Ovary (tissue), 9 donors: ENCODE data around the gene PRDM10. TPM values are rescaled to one million over a fixed set of nuclear protein-coding genes. Genes with fewer than 3 reads are reported as not detected.

Source experiments
- DNase-seq, 5 donors: peaks; one replicate each; pipeline ENCODE4 v3.0.0-alpha.2; 2019 to 2020
- H3K27ac ChIP-seq, 2 donors: fragments of 200-600 bp; one replicate each; pipeline versions ENCODE4 v1.5.1 to v1.8.0; 2019 to 2022
- H3K27me3 ChIP-seq: fragments of 200-600 bp; one replicate; pipeline ENCODE4 v1.8.0; 2022
- H3K36me3 ChIP-seq: fragments of 200-600 bp; sonication (generic); one replicate; pipeline ENCODE4 v1.5.1; 2019
- H3K4me1 ChIP-seq: one replicate; pipeline ENCODE4 v1.8.1; 2013; ENCODE audit warnings: mild to moderate bottlenecking, moderate library complexity; ENCODE audit not compliant: insufficient read depth
- H3K4me3 ChIP-seq: fragments of 200-600 bp; sonication (generic); one replicate; pipeline ENCODE4 v1.5.1; 2017
- H3K9me3 ChIP-seq, 2 donors: fragments of 200-600 bp in 1 of 2; sonication (generic) in 1 of 2; one replicate each; pipeline versions ENCODE4 v1.5.1 to v1.8.1; 2013 to 2019; ENCODE audit warnings: mild to moderate bottlenecking in 1 of 2, moderate library complexity in 1 of 2
- EP300 ChIP-seq: sonication (generic); formaldehyde crosslinking; IDR thresholded peaks from one replicate; pipeline ENCODE4 v1.6.1; 2017; ENCODE audit warnings: antibody characterized with exemption
- POLR2A ChIP-seq: fragments of 450-650 bp; IDR thresholded peaks from one replicate; pipeline ENCODE4 v1.6.1; 2017; ENCODE audit warnings: antibody characterized with exemption, mild to moderate bottlenecking, moderate library complexity
- WGBS, 3 donors: extraction: QIAGEN DNeasy Blood & Tissue Kit in 1 of 3; methylation state at CpG; one replicate each; pipeline versions ENCODE4 v1.1.5 to v1.1.7; 2013 to 2017; 5-methylcytosine and 5-hydroxymethylcytosine counted together
- intact Hi-C, 4 donors: fragments of 100-400 bp; cut with DNase I; formaldehyde crosslinking; loops; one replicate each; pipeline versions ENCODE4 v1.11.0 to v1.15.1; 2022 to 2023
- polyA plus RNA-seq, 2 donors: library from polyadenylated mRNA; stranded (reverse); fragments of 200-250 nt in 1 of 2; fragments of 350-450 nt in 1 of 2; fragmentation: Illumina TruSeq in 1 of 2; extraction: RNeasy Lipid Tissue Mini Kit (QIAGEN cat#74804) in 1 of 2; gene quantifications; one replicate each; pipeline ENCODE4 v1.2.3, GENCODE V29; 2013 to 2014
- total RNA-seq, 7 donors: library from RNA; depleted of rRNA in 2 of 7; stranded (reverse); fragments of >200 nt in 2 of 7; fragmentation: NEBNext Ultra II Directional in 3 of 7; extraction: Animal tissue kit (Norgen Biotek cat#: 25700) in 3 of 7; gene quantifications; one replicate each; pipeline versions ENCODE4 v1.1.0 to v1.2.4, GENCODE V29; 2016 to 2023
- TF ChIP-seq, protein P1 (sequence below), 3 donors: fragments of 450-650 bp in 2 of 3; fragments of 200-600 bp in 1 of 3; IDR thresholded peaks; one replicate each; pipeline versions ENCODE4 v1.5.1 to v1.8.0; 2016 to 2022; ENCODE audit warnings: antibody characterized with exemption in 3 of 3, mild to moderate bottlenecking in 1 of 3
- donor health status: DM: no; HTN: no; CAD: no; lungs with moderate emphysema.
- donor health status: DM: no; HTN: no; CAD: no.
- donor health status: Bipolar disorder and iron deficiency.
- donor health status: DM: yes; HTN: yes; CAD: no.
- donor health status: DM: no; HTN: no; CAD: no.
- donor health status: DM: yes; HTN: yes; CAD: no.

PRDM10 gene
- total and polyA plus RNA-seq, 9 donors, result 2.5 to 9.4 (median 7.2) TPM

DNA sequence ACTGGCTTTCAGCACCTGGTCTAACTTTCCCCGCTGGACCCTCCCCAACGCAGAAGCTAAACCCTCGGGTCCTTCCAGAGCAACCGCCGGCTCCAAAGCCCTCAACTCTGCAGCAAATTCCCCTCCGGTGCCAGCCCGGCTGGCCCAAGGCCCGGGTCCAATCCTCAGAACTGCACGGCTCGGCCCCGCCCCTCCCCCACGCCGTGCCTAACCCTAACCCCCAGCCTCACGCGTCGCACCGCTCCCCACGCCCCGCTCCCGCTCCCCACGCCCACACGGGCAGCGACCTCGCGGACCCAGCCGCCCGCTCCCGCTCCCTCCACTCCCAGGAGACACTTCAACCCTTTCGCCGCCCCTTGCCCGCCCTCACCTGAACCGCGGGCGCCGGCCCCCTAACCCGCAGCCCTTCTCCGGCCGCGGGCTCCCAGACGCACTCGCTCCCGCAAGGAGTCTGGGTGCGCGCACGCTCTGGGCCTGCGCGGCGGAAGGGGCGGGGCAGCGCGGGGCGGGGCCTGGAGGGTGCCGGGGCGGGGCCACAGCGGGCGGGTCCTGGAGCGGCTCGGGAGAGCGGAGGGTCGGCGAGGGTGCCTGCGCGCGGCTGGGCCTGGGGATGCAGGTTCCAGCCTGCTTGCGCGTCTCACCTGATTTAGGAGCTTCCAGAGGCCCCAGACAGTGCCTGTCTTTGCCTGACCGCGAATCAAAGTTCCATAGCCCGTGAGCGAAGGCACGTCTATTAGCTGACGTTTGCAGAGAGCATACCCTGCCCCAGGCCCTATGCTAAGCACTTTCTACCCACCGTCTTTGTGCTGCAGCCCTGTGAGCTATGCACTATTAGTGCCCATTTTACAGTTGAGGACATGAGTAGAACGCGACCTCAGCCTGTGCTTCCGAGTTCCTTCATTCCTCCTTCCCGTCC, 107.3 kb downstream of the PRDM10 start, which contains the start of gene NFRKB:
Gene NFRKB (minus strand): TSS at position 453 of the 916 bp plus-strand sequence. CDS start 2,729 bp downstream, outside the sequence.
- Histone ChIP-seq H3K27me3 (no peaks in the 10 kb centered on the region), H3K4me1 (peaks cover 4% of the 10 kb centered on the region), H3K36me3 (no peaks in the 10 kb centered on the region), H3K4me3 (peak within 1 kb of the TSS; percentile 79), H3K27ac (peak within 1 kb of the TSS; percentile 18 to 28), H3K9me3 (no peaks in the 10 kb centered on the region)
- DNase-seq, result peak; percentile 80 to 94 (median 89)
- intact Hi-C loops, result no loop called here
- TF ChIP-seq, protein P1, sequence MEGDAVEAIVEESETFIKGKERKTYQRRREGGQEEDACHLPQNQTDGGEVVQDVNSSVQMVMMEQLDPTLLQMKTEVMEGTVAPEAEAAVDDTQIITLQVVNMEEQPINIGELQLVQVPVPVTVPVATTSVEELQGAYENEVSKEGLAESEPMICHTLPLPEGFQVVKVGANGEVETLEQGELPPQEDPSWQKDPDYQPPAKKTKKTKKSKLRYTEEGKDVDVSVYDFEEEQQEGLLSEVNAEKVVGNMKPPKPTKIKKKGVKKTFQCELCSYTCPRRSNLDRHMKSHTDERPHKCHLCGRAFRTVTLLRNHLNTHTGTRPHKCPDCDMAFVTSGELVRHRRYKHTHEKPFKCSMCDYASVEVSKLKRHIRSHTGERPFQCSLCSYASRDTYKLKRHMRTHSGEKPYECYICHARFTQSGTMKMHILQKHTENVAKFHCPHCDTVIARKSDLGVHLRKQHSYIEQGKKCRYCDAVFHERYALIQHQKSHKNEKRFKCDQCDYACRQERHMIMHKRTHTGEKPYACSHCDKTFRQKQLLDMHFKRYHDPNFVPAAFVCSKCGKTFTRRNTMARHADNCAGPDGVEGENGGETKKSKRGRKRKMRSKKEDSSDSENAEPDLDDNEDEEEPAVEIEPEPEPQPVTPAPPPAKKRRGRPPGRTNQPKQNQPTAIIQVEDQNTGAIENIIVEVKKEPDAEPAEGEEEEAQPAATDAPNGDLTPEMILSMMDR (IDR thresholded peaks at IDR 0.05), result no peak
- peak; percentile 25 for TF ChIP-seq POLR2A
- 1% methylated on average over 56 to 77 of the region's 77 CpGs for WGBS, 3 donors

DNA sequence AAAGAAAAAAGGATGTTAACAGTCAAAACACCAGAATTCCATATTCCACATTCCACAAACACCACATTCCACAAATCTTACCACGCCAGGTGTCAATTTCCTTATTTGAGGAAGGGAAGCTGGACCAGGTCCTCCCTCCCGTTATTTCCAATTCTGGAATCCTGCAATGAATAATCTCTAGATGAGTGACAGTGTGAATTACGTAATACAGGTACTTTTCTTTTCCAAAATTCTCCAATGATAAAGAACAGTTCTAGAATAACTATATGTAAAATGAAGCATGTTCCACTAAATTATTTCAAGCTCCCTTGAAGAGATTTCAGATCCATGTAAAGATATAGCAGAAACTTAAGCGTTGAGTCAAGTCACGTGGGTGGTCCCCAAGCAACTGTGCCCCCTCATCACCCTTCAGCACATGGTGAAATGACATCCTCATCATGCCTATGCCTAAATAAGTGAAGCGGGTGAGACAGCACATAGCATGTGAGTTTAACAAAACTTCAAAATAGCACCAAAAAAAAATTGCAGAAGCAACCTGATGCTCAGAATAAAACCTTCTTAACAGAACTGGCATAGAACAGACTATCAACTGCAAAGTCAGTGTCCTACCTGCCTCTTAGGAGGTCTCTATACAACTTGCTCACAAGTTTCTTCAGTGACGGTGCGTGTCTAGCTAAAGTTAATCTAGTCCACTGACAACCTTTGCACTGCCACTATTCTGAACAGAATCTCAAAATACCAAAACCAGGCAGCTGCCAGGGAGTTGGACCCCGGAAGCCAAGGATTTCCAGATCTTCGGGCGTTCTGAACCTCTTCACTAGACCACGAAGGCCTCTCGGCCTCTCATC, 108.1 kb downstream of the PRDM10 start:
- intact Hi-C loops, result no loop called here
- H3K9me3 ChIP-seq, result no peaks in the 10 kb centered on the region
- WGBS, 3 donors, result 17 to 23% (median 23%) methylated on average over 13 of the region's 13 CpGs
- TF ChIP-seq, protein P1 (IDR thresholded peaks at IDR 0.05), result no peak
- TF ChIP-seq POLR2A, result no peak
- TF ChIP-seq EP300, result no peak
- H3K27ac ChIP-seq, result peak overlapping the region; percentile 18 to 28
- no peaks in the 10 kb centered on the region for H3K27me3 ChIP-seq
- DNase-seq, result no peak
- peak overlapping the region; percentile 79 for H3K4me3 ChIP-seq
- H3K36me3 ChIP-seq, result no peaks in the 10 kb centered on the region
- H3K4me1 ChIP-seq, result peaks cover 4% of the 10 kb centered on the region

DNA sequence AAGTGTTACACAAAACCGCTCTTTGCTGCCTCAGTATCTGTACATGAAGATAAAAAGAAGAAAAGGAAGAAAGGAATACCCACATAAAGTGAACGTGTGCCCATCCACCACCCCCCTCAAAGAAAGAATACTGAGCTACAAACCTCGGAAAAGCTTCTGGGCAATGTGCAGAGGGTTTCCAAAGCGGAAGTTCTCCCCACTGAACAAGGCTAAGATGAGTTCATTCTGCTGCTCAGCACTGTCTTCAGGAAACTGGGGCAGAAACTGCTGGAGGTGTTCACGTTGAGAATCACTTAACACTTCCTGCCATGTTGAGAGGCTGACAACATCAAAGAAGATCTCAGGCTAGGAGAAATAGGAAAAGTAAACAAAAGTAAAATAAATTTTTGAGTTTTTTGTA, 114.2 kb downstream of the PRDM10 start:
- intact Hi-C loops, result no loop called here
- WGBS, 3 donors, result 87 to 89% (median 88%) methylated on average over 5 of the region's 5 CpGs
- no peaks in the 10 kb centered on the region for H3K27me3 ChIP-seq
- no peak overlapping the region for H3K27ac ChIP-seq
- DNase-seq, result no peak
- no peak overlapping the region for H3K4me3 ChIP-seq
- peaks cover 2% of the 10 kb centered on the region for H3K36me3 ChIP-seq
- H3K9me3 ChIP-seq, result no peaks in the 10 kb centered on the region
- TF ChIP-seq, protein P1 (IDR thresholded peaks at IDR 0.05), result no peak
- TF ChIP-seq POLR2A, result no peak
- TF ChIP-seq EP300, result no peak
- H3K4me1 ChIP-seq, result no peaks in the 10 kb centered on the region

DNA sequence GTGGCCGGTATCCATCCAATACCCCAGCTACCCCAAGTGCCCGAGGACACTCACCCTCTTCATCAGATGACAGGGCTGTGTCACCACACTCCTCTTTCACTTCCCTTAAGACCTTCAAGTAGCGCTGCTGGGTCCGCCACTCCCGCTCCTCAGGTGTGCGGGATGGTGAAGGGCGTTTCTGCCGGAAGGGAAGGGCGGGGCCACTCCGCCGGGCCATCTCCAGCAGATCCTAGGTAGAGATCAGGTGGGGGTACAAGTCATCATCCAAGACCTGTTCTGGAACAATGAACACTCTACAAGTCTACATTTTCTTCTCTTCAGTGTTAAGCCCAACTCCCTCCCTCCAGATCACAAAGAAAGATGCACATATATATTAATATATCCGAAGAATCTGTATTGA, 117.3 kb downstream of the PRDM10 start:
- intact Hi-C loops, result no loop called here
- no peak for TF ChIP-seq EP300
- TF ChIP-seq, protein P1 (IDR thresholded peaks at IDR 0.05), result no peak
- no peak for TF ChIP-seq POLR2A
- no peak for DNase-seq
- Histone ChIP-seq H3K36me3 (peaks cover 2% of the 10 kb centered on the region), H3K27ac (no peak overlapping the region), H3K27me3 (no peaks in the 10 kb centered on the region), H3K4me3 (no peak overlapping the region), H3K9me3 (no peaks in the 10 kb centered on the region), H3K4me1 (no peaks in the 10 kb centered on the region)
- 96 to 97% (median 97%) methylated on average over 12 of the region's 12 CpGs for WGBS, 3 donors
